ENCODE results near the gene MAG. TPM values are rescaled to one million over a fixed set of nuclear protein-coding genes. Genes with fewer than 3 reads are reported as not detected.

Gene MAG
- total and polyA plus RNA-seq, 2 of the 13 experiments (the other 11 are each of a cell fraction or from before 2014, with no cell fraction given) = 0.20 to 1.3 TPM

GRCh38 chr19:35267818-35268535 lies 24.0 kb upstream of the MAG start (continued):
- TF ChIP-seq ZNF235 (CRISPR knock-in tag; IDR thresholded peaks at IDR 0.05; ENCODE audit: borderline replicate concordance) (0 out of 2 replicates have a peak, but pooled peaks have one; percentile 40), KDM2A (CRISPR knock-in tag; IDR thresholded peaks at IDR 0.05; ENCODE audit: borderline replicate concordance, low read depth) (peak; percentile 69; the same call in 1 of the 2 replicates), KLF11 (CRISPR knock-in tag; IDR thresholded peaks at IDR 0.05) (no peak), AGO1 (IDR thresholded peaks at IDR 0.05; ENCODE audit: low read depth, low read length, poor library complexity, severe bottlenecking) (peak; percentile 92), MEIS2 (CRISPR knock-in tag; IDR thresholded peaks at IDR 0.05) (peak; percentile 49; the same call in 1 of the 2 replicates), NONO (IDR thresholded peaks at IDR 0.05) (no peak), NONO (CRISPR knock-in tag; conservative IDR thresholded peaks at IDR 0.05) (0 out of 2 replicates have a peak, but pooled peaks have one; percentile 16), ZBTB20 (CRISPR knock-in tag; IDR thresholded peaks at IDR 0.05; ENCODE audit: borderline replicate concordance, low read depth) (no peak), ZNF547 (CRISPR knock-in tag; IDR thresholded peaks at IDR 0.05) (no peak), MIER2 (CRISPR knock-in tag; IDR thresholded peaks at IDR 0.05) (no peak), TAF1 (CRISPR knock-in tag; IDR thresholded peaks at IDR 0.05) (0 out of 2 replicates have a peak, but pooled peaks have one; percentile 46), ASH2L (IDR thresholded peaks at IDR 0.05; ENCODE audit: insufficient read length, low read depth, low read length) (peak; percentile 48), DNMT1 (CRISPR knock-in tag; IDR thresholded peaks at IDR 0.05) (no peak), ZKSCAN1 (IDR thresholded peaks at IDR 0.05; ENCODE audit: low read length) (no peak)
- TF ChIP-seq, protein P1, sequence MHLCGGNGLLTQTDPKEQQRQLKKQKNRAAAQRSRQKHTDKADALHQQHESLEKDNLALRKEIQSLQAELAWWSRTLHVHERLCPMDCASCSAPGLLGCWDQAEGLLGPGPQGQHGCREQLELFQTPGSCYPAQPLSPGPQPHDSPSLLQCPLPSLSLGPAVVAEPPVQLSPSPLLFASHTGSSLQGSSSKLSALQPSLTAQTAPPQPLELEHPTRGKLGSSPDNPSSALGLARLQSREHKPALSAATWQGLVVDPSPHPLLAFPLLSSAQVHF (CRISPR knock-in tag; IDR thresholded peaks at IDR 0.05) = no peak
- TF ChIP-seq, protein P2, sequence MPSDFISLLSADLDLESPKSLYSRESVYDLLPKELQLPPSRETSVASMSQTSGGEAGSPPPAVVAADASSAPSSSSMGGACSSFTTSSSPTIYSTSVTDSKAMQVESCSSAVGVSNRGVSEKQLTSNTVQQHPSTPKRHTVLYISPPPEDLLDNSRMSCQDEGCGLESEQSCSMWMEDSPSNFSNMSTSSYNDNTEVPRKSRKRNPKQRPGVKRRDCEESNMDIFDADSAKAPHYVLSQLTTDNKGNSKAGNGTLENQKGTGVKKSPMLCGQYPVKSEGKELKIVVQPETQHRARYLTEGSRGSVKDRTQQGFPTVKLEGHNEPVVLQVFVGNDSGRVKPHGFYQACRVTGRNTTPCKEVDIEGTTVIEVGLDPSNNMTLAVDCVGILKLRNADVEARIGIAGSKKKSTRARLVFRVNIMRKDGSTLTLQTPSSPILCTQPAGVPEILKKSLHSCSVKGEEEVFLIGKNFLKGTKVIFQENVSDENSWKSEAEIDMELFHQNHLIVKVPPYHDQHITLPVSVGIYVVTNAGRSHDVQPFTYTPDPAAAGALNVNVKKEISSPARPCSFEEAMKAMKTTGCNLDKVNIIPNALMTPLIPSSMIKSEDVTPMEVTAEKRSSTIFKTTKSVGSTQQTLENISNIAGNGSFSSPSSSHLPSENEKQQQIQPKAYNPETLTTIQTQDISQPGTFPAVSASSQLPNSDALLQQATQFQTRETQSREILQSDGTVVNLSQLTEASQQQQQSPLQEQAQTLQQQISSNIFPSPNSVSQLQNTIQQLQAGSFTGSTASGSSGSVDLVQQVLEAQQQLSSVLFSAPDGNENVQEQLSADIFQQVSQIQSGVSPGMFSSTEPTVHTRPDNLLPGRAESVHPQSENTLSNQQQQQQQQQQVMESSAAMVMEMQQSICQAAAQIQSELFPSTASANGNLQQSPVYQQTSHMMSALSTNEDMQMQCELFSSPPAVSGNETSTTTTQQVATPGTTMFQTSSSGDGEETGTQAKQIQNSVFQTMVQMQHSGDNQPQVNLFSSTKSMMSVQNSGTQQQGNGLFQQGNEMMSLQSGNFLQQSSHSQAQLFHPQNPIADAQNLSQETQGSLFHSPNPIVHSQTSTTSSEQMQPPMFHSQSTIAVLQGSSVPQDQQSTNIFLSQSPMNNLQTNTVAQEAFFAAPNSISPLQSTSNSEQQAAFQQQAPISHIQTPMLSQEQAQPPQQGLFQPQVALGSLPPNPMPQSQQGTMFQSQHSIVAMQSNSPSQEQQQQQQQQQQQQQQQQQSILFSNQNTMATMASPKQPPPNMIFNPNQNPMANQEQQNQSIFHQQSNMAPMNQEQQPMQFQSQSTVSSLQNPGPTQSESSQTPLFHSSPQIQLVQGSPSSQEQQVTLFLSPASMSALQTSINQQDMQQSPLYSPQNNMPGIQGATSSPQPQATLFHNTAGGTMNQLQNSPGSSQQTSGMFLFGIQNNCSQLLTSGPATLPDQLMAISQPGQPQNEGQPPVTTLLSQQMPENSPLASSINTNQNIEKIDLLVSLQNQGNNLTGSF (CRISPR knock-in tag; IDR thresholded peaks at IDR 0.05) = peak; percentile 42; the same call in 1 of the 2 replicates
- TF ChIP-seq, protein P3, sequence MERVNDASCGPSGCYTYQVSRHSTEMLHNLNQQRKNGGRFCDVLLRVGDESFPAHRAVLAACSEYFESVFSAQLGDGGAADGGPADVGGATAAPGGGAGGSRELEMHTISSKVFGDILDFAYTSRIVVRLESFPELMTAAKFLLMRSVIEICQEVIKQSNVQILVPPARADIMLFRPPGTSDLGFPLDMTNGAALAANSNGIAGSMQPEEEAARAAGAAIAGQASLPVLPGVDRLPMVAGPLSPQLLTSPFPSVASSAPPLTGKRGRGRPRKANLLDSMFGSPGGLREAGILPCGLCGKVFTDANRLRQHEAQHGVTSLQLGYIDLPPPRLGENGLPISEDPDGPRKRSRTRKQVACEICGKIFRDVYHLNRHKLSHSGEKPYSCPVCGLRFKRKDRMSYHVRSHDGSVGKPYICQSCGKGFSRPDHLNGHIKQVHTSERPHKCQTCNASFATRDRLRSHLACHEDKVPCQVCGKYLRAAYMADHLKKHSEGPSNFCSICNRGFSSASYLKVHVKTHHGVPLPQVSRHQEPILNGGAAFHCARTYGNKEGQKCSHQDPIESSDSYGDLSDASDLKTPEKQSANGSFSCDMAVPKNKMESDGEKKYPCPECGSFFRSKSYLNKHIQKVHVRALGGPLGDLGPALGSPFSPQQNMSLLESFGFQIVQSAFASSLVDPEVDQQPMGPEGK (CRISPR knock-in tag; IDR thresholded peaks at IDR 0.05) = peak; percentile 54
- TF ChIP-seq, protein P4, sequence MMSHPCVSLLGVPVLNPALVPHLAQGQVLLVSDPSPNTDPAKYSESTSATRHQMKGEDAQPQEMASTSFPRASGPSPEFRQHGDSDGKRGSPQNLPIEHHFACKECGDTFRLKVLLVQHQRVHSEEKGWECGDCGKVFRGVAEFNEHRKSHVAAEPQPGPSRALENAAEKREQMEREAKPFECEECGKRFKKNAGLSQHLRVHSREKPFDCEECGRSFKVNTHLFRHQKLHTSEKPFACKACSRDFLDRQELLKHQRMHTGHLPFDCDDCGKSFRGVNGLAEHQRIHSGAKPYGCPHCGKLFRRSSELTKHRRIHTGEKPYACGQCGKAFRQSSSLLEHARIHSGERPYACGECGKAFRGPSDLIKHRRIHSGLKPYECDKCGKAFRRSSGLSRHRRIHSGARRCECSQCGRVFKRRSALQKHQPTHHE (CRISPR knock-in tag; IDR thresholded peaks at IDR 0.05; ENCODE audit: borderline replicate concordance) = 0 out of 2 replicates have a peak, but pooled peaks have one; percentile 43
- TF ChIP-seq, protein P5, sequence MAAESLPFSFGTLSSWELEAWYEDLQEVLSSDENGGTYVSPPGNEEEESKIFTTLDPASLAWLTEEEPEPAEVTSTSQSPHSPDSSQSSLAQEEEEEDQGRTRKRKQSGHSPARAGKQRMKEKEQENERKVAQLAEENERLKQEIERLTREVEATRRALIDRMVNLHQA (CRISPR knock-in tag; IDR thresholded peaks at IDR 0.05) = no peak
